Measurements from ENCODE around the gene SEL1L3. TPM values are rescaled to one million over a fixed set of nuclear protein-coding genes. Genes with fewer than 3 reads are reported as not detected.

SEL1L3 gene
- total RNA-seq, 1 experiment from 2014 or later: 28.1 TPM

DNA sequence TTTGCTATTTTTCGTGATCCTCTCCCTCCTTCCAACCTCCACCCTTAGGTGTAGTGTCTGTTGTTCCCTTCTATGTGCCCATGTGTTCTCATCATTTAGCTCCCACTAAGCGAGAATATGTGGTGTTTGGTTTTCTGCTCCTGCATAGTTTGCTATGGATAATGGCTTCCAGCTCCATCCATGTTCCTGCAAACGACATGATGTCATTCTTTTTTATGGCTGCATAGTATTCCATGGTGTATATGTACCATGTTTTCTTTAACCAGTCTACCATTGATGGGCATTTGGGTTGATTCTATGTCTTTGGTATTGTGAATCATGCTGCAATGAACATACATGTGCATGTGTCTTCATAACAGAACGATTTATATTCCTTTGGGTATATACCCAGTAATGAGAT lies 102.7 kb downstream of the SEL1L3 start:
- POLR2A ChIA-PET: no interaction called here
- no peaks in the 10 kb centered on the region for H3K9me3 Mint-ChIP-seq (ENCODE audit: unreplicated experiment)
- no peak overlapping the region for H3K4me3 Mint-ChIP-seq (ENCODE audit: unreplicated experiment)
- no peaks in the 10 kb centered on the region for H3K27me3 Mint-ChIP-seq (ENCODE audit: insufficient read depth, unreplicated experiment)
- peaks cover 7% of the 10 kb centered on the region for H3K4me1 Mint-ChIP-seq (ENCODE audit: insufficient read depth, unreplicated experiment)
- intact Hi-C loops (cut with micrococcal nuclease): no loop called here
- no peak overlapping the region for H3K27ac Mint-ChIP-seq (ENCODE audit: low read depth, unreplicated experiment)
- TF ChIP-seq, protein P1, sequence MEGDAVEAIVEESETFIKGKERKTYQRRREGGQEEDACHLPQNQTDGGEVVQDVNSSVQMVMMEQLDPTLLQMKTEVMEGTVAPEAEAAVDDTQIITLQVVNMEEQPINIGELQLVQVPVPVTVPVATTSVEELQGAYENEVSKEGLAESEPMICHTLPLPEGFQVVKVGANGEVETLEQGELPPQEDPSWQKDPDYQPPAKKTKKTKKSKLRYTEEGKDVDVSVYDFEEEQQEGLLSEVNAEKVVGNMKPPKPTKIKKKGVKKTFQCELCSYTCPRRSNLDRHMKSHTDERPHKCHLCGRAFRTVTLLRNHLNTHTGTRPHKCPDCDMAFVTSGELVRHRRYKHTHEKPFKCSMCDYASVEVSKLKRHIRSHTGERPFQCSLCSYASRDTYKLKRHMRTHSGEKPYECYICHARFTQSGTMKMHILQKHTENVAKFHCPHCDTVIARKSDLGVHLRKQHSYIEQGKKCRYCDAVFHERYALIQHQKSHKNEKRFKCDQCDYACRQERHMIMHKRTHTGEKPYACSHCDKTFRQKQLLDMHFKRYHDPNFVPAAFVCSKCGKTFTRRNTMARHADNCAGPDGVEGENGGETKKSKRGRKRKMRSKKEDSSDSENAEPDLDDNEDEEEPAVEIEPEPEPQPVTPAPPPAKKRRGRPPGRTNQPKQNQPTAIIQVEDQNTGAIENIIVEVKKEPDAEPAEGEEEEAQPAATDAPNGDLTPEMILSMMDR (IDR thresholded peaks at IDR 0.05; ENCODE audit: unreplicated experiment): no peak
- peaks cover 35% of the 10 kb centered on the region for H3K36me3 Mint-ChIP-seq (ENCODE audit: insufficient read depth, unreplicated experiment)
- CTCF ChIA-PET: interaction anchor here (0.6 to 4.5 kb wide), 2 partner anchors 272 to 319 kb away, joined by 5 to 52 read pairs; no protein-coding TSS in a partner anchor
- no TSS peak for BruUV-seq (replicated peaks)
- no peak for DNase-seq (ENCODE audit: unreplicated experiment)

DNA sequence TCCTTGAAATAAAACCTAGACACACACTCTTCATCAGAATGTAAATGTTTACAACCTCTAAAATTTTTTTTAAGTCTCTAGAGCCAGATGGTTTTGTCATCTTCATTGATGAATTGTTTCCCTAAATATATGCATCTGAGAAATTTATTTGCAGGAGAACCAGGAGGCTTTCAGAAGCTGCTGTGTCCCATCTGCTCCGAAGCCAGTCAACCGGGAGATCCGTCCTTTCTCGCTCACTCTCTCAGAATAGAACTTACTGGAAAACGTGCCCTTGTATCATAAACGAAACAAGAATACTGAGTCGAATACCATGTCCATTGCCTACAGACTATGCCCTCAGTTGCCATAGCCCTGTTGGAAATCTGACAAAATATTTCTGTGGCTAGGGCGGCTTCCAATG lies 103.7 kb downstream of the SEL1L3 start:
- CTCF ChIA-PET: interaction anchor here (0.7 kb wide), 1 partner anchor 320 kb away, joined by 3 read pairs; no protein-coding TSS in a partner anchor
- POLR2A ChIA-PET: interaction anchor here (0.6 kb wide), 1 partner anchor 404 kb away, joined by 3 read pairs; no protein-coding TSS in a partner anchor
- intact Hi-C loops (cut with micrococcal nuclease): no loop called here
- H3K4me1 Mint-ChIP-seq (ENCODE audit: insufficient read depth, unreplicated experiment): peaks cover 7% of the 10 kb centered on the region
- no TSS peak for BruUV-seq (replicated peaks)
- H3K9me3 Mint-ChIP-seq (ENCODE audit: unreplicated experiment): no peaks in the 10 kb centered on the region
- H3K4me3 Mint-ChIP-seq (ENCODE audit: unreplicated experiment): no peak overlapping the region
- H3K27me3 Mint-ChIP-seq (ENCODE audit: insufficient read depth, unreplicated experiment): no peaks in the 10 kb centered on the region
- no peak overlapping the region for H3K27ac Mint-ChIP-seq (ENCODE audit: low read depth, unreplicated experiment)
- H3K36me3 Mint-ChIP-seq (ENCODE audit: insufficient read depth, unreplicated experiment): peaks cover 26% of the 10 kb centered on the region
- TF ChIP-seq, protein P1 (IDR thresholded peaks at IDR 0.05; ENCODE audit: unreplicated experiment): no peak
- no peak for DNase-seq (ENCODE audit: unreplicated experiment)

DNA sequence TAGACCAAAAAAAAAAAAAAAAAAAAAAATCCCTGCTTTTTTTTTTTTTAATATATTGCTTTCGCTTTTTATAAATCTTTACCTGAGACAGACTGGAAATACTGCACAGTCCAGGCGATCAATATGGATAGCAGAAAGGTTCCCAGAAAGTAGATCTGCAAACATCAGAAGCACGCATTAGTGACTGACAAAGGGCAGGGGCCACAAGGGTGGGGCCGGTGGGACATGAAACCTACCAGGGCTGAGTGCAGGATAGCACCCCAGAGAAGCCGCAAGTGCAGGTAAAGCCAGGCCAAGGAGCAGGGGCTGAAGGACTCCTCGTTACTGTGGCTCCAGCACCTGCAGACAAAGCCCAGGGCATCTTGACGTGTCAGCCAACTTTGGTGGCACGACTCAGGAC lies 105.3 kb downstream of the SEL1L3 start:
- intact Hi-C loops (cut with micrococcal nuclease): no loop called here
- H3K36me3 Mint-ChIP-seq (ENCODE audit: insufficient read depth, unreplicated experiment): peaks cover 13% of the 10 kb centered on the region
- POLR2A ChIA-PET: no interaction called here
- no peak overlapping the region for H3K4me3 Mint-ChIP-seq (ENCODE audit: unreplicated experiment)
- TF ChIP-seq, protein P1 (IDR thresholded peaks at IDR 0.05; ENCODE audit: unreplicated experiment): no peak
- DNase-seq (ENCODE audit: unreplicated experiment): no peak
- H3K27ac Mint-ChIP-seq (ENCODE audit: low read depth, unreplicated experiment): no peak overlapping the region
- no peaks in the 10 kb centered on the region for H3K9me3 Mint-ChIP-seq (ENCODE audit: unreplicated experiment)
- BruUV-seq (replicated peaks): no TSS peak
- peaks cover 7% of the 10 kb centered on the region for H3K4me1 Mint-ChIP-seq (ENCODE audit: insufficient read depth, unreplicated experiment)
- CTCF ChIA-PET: interaction anchor here (2.6 kb wide), 1 partner anchor 11 kb away, joined by 10 read pairs; no protein-coding TSS in a partner anchor
- H3K27me3 Mint-ChIP-seq (ENCODE audit: insufficient read depth, unreplicated experiment): no peaks in the 10 kb centered on the region

DNA sequence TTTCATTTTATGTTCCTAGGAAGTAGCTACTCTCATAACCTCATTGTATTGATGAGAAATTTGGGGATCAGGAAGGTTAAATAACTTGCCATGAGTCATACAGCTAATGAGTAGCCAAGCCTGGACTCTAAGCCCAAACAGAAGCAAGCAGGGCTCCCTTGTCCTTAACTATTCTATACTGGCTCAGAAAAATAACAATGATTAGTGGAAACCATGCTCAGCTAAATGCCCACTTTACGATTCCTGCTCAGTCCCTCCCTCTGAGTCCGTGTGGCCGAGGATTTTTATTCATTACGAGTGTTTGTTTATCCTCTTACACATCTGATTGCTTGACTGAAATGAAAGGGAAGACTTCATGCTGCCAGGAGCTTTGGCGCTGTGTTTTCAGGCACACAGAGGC lies 106.3 kb downstream of the SEL1L3 start:
- TF ChIP-seq, protein P1 (IDR thresholded peaks at IDR 0.05; ENCODE audit: unreplicated experiment): no peak
- intact Hi-C loops (cut with micrococcal nuclease): no loop called here
- Mint-ChIP-seq H3K27ac (ENCODE audit: low read depth, unreplicated experiment) (no peak overlapping the region), H3K4me1 (ENCODE audit: insufficient read depth, unreplicated experiment) (peaks cover 7% of the 10 kb centered on the region), H3K4me3 (ENCODE audit: unreplicated experiment) (no peak overlapping the region), H3K9me3 (ENCODE audit: unreplicated experiment) (no peaks in the 10 kb centered on the region), H3K27me3 (ENCODE audit: insufficient read depth, unreplicated experiment) (no peaks in the 10 kb centered on the region), H3K36me3 (ENCODE audit: insufficient read depth, unreplicated experiment) (peaks cover 13% of the 10 kb centered on the region)
- CTCF ChIA-PET: interaction anchor here (0.5 to 2.6 kb wide), 4 partner anchors 11 to 897 kb away, joined by 3 to 12 read pairs (median 7); no protein-coding TSS in a partner anchor
- DNase-seq (ENCODE audit: unreplicated experiment): no peak
- no TSS peak for BruUV-seq (replicated peaks)
- POLR2A ChIA-PET: interaction anchor here (0.6 kb wide), 2 partner anchors 9 to 182 kb away, joined by 3 read pairs; no protein-coding TSS in a partner anchor
